ENCODE data around the gene NOL8. TPM values are rescaled to one million over a fixed set of nuclear protein-coding genes. Genes with fewer than 3 reads are reported as not detected.

The NOL8 gene
- polyA plus RNA-seq, 4 donors: 36.1 to 65.7 (median 48.5) TPM

DNA sequence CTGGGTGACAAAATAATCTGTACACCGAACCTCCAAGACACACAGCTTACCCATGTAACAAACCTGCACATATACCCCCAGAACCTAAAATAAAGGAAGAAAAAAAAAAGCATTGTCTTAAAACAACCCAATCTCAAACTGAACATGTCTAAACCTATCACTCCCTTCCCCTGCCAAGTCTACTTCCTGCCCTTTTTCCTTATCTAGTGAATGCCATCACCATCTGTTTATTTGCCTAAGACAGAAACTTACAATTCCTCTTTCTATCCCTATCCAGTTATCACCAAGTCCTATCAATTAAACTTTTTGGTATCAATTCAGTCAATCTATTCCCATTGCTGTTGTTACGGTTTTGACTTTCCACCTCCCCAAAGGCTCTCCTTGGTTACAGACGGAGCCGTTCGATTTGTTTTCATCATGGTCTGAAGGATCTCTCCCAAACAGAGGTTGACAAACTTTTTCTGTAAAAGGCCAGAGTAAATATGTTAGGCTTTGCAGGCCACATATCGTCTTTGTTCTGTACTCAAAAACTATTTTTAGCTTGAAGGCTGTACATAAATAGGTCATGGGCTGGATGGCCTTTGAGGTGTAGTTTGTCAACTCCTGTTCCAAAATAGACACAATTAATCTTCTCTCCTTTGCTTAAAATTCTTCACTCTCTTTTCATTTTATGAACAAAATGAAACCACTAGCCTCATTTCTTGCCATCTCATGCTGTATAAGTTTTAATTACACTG lies 12.1 kb downstream of the NOL8 start:
- DNase-seq (ENCODE audit: low read depth in 4 of 4, low spot score in 2 of 4): no peak

GRCh38 chr9:92310562-92310961 lies 14.6 kb downstream of the NOL8 start:
- no peak for DNase-seq (ENCODE audit: low read depth in 4 of 4, low spot score in 2 of 4)

- DNase-seq (ENCODE audit: low read depth in 4 of 4, low spot score in 2 of 4): no peak
These were observed 16.3 kb downstream of the NOL8 start for GRCh38 chr9:92308893-92309292.

DNA sequence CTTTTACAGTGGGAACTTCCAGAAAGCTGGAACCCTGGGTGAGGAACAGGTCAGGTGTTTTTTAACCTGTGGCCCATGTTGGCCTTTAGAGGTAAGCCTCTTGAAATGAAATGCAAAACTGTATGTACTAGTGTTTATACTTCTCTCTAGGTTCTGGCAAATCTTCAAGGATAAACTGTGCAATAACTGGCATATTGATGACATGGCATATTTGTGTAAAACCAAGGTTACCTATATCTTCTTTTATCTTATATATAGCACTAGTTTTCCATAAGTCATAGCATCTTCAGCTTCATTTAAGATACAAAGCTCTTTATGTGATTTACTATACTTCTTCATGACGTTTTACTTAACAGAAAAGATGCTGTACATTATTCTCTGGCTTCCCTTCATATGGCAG lies 24.2 kb downstream of the NOL8 start:
- no peak for DNase-seq (ENCODE audit: low read depth in 4 of 4, low spot score in 2 of 4)

DNA sequence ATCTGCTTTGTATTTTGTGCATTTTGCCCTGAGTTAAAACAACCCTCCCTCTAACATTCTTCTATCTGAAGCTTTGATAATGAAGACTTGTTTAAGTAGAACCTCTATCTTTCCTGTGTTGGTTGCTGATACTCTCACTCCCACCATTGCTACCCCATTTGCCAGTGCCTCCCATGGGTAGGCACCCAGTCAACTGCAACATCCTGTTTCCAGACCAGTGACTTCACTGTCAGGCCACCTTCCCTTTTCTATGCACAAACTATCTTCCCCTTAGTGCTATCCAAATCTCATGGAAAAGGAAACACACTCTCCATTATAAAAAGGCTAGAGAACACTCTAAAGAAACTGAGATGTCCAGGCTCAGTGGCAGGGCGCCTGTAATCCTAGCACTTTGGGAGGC lies 26.0 kb downstream of the NOL8 start:
- no peak for DNase-seq (ENCODE audit: low read depth in 4 of 4, low spot score in 2 of 4)

GRCh38 chr9:92298036-92298435 lies 27.1 kb downstream of the NOL8 start:
- no peak for DNase-seq (ENCODE audit: low read depth in 4 of 4, low spot score in 2 of 4)

DNA sequence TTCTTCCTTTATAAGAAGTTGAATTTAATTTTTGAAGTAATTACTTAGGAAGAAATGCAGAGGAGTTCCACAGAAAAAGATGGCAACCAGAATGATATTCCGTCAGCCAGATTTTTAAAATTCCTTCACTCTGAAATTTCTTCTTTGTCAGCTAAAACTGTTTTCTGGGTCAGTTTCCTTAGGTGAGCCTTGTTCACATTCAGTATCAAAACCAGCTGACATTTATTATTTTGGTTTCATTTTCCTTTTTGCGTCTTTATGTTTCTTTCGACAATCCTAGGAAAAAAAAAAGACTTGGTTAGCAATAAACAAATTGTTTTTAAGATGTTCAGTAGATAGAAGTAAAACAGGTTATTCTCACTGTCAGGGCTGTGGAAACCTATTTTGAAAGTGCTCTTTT lies 27.5 kb downstream of the NOL8 start:
- DNase-seq (ENCODE audit: low read depth in 4 of 4, low spot score in 2 of 4): no peak

- no peak for DNase-seq (ENCODE audit: low read depth in 4 of 4, low spot score in 2 of 4)
These were observed 29.3 kb downstream of the NOL8 start for GRCh38 chr9:92295827-92296258.

DNA sequence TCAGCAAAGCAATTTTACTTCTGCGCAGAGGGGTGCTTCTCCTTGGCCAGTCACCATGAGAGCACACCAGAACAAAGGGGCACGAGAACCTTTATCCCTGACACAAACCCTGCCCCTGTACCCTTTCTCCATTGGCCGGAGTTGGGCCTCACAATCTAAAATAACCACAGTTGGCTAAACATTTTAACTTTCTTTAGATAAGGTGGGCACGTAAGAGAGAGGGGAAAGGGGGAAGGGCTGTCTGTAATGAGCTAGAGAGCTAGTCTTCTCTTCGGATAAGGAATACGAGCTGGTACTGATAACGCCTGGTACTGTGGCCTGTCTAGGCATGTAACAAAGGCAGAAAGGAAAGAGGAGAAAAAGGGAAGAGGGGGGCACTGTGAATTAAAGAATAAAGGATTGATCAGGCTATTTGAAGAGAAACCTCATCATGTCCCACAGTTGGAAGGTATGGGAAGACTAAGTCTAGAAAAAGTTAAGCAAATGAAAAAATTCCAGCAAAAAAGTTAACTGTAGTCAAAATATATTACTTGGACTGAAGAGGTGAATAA lies 29.8 kb downstream of the NOL8 start:
- DNase-seq (ENCODE audit: low read depth in 4 of 4, low spot score in 2 of 4): no peak

DNA sequence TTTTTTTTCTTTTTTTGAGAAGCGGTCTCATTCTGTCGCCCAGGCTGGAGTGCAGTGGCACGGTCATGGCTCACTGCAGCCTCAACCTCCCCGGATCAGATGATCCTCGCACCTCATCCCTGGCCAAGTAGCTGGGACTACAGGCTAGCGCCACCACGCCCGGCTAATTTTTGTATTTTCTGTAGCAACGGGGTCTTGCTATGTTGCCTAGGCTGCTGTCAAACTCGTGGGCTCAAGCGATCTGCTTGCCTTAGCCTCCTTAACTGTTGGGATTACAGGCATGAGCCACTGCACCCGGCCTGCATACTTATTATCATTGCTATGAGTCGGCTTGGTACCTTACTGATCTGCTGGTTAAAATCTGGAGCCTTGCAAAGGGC lies 30.9 kb downstream of the NOL8 start:
- DNase-seq (ENCODE audit: low read depth in 4 of 4, low spot score in 2 of 4): no peak

DNA sequence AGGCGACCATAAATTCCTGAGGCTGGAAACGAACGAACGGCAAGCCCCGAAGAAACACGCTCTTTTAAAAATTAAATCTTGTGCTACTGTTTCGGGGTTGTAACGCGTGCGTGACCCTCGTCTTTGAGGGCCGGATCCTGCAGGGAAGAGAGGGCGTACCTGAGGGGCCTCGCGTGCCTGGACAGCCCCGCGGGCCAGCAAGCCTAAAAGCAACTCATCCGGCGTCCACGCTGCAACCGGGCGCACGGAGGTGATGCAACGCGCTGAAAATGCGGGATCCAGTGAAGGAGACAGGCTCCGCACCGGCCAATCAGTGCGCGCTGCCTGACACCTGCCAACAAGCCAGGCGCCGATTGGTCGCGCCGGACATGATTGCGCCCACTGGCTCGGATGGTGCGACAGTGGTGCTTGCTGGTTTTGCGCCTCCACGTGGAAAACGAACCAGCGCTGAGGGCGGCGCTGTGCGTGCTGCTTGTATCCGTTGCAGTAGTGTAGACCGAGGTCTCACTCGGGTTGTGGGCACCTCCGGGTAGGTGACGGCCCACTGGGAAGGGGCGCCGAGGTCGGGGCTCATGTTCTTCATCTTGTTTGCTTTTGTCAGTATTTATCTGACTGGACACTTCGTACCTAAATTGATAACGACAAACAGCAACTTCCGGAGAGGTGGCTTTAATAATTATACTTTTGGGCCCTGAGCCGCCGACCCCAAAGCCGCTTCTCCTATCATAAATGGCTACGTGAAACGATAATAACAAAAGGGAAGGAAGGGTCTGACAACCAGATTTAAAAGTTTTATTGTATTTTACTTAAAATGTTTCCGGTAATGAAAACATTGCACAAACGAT lies 31.5 kb downstream of the NOL8 start, which contains the start of gene IARS1:
Gene IARS1 (minus strand): TSS at position 246 of the 845 bp plus-strand sequence. CDS start 4,278 bp downstream, outside the sequence.
- DNase-seq (ENCODE audit: low read depth in 4 of 4, low spot score in 2 of 4): peak; percentile 92 to 96 (median 96)

GRCh38 chr9:92293075-92293354 lies 32.1 kb downstream of the NOL8 start:
- no peak for DNase-seq (ENCODE audit: low read depth in 4 of 4, low spot score in 2 of 4)

GRCh38 chr9:92292338-92293074 lies 32.6 kb downstream of the NOL8 start:
- DNase-seq (ENCODE audit: low read depth in 4 of 4, low spot score in 2 of 4): no peak

DNA sequence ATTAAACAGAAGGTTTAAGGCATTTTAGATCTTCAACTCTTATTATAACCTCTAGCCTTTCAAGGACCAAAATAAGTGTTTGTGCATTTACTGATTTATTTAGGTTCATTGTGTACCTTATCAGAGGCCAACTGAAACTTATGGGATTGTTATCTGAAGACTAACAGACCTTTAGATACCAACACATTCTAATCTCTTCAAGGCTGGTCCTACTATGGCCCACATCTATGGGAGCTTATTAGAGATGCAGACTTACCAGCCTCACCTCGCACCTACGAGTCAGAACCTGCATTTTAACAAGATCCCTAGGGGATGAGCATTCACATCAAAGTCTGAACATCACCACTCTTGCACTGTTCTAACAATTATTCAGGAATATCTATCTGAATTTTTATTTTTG lies 33.6 kb downstream of the NOL8 start:
- DNase-seq (ENCODE audit: low read depth in 4 of 4, low spot score in 2 of 4): no peak

DNA sequence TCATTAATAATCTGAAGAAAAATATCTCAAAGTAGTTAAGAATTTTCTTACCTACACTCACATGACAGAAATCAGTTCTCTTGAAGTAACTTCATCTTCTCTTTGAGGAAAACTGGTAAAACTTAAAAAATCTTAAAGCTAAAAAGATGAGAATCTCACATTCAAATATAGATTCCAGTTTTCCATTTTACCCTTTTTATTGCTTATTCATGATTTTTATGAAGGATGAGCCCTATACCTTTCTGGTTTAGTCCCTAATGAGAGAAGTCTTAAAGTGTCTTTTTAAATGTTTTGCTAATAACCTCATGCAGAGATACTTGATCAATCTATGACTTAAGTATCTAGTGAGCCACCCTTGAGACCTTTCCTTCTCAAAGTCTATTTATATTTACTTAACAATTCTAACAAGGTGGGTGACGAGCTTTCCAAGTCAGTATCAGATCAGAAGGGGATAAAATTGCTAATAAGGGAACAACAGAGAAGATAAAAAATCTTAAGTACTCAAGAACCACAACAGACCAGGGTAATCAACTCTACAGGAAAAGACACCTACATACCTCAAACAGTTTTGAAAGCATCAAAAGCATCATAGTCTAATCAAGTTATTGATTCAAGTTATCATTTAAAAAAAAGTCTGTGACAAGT lies 34.2 kb downstream of the NOL8 start:
- DNase-seq (ENCODE audit: low read depth in 4 of 4, low spot score in 2 of 4): no peak

DNA sequence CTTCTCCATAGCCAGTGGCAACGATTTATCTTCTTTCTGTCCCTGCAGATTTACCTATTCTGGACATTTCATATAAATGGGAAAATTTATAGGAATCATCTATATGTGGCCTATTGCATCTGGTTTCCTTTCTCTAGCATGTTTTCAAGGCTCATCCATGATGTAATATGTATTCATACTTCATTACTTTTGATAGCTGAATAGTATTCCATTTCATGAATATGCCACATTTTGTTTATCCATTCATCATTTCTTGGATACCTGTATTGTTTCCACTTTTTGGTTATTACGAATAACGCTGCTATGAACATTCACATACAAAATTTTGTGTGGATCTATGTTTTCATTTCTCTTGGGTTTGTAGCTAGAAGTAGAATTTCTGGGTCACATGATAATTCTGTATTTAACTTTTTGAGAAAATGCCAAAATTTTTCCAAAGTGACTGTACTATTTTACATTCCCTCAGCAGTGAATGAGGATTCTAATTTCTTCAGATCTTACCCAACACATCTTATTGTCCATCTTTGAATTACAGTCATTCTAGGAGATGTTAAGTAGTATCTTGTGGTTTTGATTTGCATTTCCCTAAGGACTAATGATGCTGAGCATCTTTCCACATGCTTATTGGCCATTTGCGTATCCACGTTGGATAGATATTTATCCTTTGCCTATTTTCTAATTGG lies 35.3 kb downstream of the NOL8 start:
- DNase-seq (ENCODE audit: low read depth in 4 of 4, low spot score in 2 of 4): no peak

GRCh38 chr9:92279302-92279701 lies 45.8 kb downstream of the NOL8 start:
- DNase-seq (ENCODE audit: low read depth in 4 of 4, low spot score in 2 of 4): no peak

DNA sequence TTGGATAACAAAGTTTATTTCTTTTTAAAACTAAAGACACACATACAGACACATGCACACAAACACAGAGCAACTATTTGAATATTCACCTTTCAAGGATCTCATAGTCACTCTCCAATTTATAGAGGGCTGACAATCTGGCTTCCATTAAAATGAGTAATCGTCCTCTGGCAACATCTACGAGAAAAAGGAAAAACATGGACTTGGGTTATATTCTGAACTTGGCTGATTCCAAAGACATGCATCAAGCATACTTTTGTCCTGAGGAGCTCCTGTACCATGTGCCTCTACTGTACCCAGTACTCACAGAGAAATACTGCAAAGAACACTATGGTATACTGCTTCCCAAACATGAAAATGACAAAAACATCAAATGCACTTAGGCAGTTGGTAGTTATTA lies 47.0 kb downstream of the NOL8 start:
- DNase-seq (ENCODE audit: low read depth in 4 of 4, low spot score in 2 of 4): no peak

DNA sequence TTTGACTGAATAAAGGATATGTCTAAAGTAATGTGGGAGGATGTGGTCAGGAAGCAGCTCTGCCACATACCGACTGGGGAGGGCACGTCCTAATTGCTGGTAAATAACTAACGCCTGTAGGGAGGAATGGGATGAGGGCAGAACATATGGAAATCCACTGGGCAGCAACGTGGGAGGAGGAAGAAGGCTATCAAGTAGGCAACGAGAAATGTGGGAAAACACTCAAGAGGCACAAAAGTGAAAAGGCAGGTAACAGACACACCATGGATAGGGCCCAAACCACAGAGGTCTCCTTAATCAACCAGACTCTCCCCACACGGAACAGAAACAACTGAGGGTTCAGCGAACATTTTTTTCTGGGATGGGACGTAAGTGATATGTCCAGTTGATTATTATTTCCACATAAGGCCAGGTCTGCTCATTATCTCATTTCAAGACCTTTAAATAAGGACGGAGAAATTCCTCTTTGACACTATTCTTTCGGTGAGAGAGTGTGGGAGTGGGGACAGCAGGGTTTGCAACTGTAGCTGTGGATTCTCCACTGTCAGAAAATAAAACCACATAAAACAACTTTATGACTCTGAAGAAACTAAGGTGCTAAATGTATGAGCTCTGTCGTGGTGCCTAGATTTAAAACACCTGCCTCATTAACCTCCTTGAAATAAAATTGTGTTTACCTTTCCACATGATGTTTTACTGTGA lies 48.7 kb downstream of the NOL8 start:
- DNase-seq (ENCODE audit: low read depth in 4 of 4, low spot score in 2 of 4): peak in 3 of 4 donors; percentile 44 to 66 (median 48)

Data from left renal cortex interstitium (tissue), 4 donors.